Liver (tissue), 9 donors: ENCODE measurements around the gene MATN4. TPM values are rescaled to one million over a fixed set of nuclear protein-coding genes. Genes with fewer than 3 reads are reported as not detected.

Experiments used
- DNase-seq: peaks from one replicate; pipeline ENCODE4 v3.0.0-alpha.2; 2017; ENCODE audit warnings: low spot score
- H3K27ac ChIP-seq, 2 donors: one replicate each; pipeline ENCODE4 v1.7.0; 2013; ENCODE audit warnings: inconsistent platforms in 2 of 2, low read length in 2 of 2, control low read depth in 1 of 2, low read depth in 1 of 2, mild to moderate bottlenecking in 1 of 2
- H3K27me3 ChIP-seq, 4 donors: one replicate each; pipeline versions ENCODE4 v1.6.1 to v1.7.0; 2013; ENCODE audit warnings: low read length in 3 of 4, inconsistent platforms in 1 of 4, mild to moderate bottlenecking in 1 of 4, moderate library complexity in 1 of 4; ENCODE audit not compliant: control insufficient read depth in 4 of 4, insufficient read depth in 4 of 4
- H3K36me3 ChIP-seq, 4 donors: one replicate each; pipeline versions ENCODE4 v1.6.1 to v1.7.0; 2013; ENCODE audit warnings: low read length in 3 of 4, mild to moderate bottlenecking in 3 of 4, low read depth in 1 of 4, moderate library complexity in 1 of 4; ENCODE audit not compliant: control insufficient read depth in 4 of 4, insufficient read depth in 3 of 4
- H3K4me1 ChIP-seq, 4 donors: one replicate each; pipeline versions ENCODE4 v1.6.1 to v1.7.0; 2013; ENCODE audit warnings: low read length in 3 of 4, mild to moderate bottlenecking in 3 of 4, moderate library complexity in 1 of 4; ENCODE audit not compliant: control insufficient read depth in 4 of 4, insufficient read depth in 4 of 4
- H3K4me3 ChIP-seq, 3 donors: one replicate each; pipeline versions ENCODE4 v1.6.1 to v1.7.0; 2013; ENCODE audit warnings: low read length in 3 of 3, control low read depth in 1 of 3, low read depth in 1 of 3, mild to moderate bottlenecking in 1 of 3
- H3K9ac ChIP-seq, 2 donors: one replicate each; pipeline ENCODE4 v1.7.0; 2013; ENCODE audit warnings: low read length in 2 of 2, mild to moderate bottlenecking in 2 of 2, moderate library complexity in 2 of 2, control low read depth in 1 of 2, low read depth in 1 of 2
- H3K9me3 ChIP-seq, 4 donors: one replicate each; pipeline versions ENCODE4 v1.6.1 to v1.7.0; 2013; ENCODE audit warnings: low read length in 3 of 4; ENCODE audit not compliant: control insufficient read depth in 4 of 4
- CTCF ChIP-seq: fragments of 150-350 bp; IDR thresholded peaks from 2 replicates; pipeline ENCODE4 v1.5.1; 2017; ENCODE audit warnings: improper control_type of control experiment, low read depth, low read length; ENCODE audit not compliant: missing input control
- GABPA ChIP-seq, 2 donors: IDR thresholded peaks in 1 of 2; conservative IDR thresholded peaks in 1 of 2; 2 replicates each; pipeline ENCODE4 v1.6.1; 2016; ENCODE audit warnings: antibody characterized with exemption in 2 of 2, mild to moderate bottlenecking in 1 of 2, moderate library complexity in 1 of 2
- RXRA ChIP-seq, 2 donors: IDR thresholded peaks; 2 replicates each; pipeline ENCODE4 v1.6.1; 2017 to 2018; ENCODE audit warnings: antibody characterized with exemption in 2 of 2, mild to moderate bottlenecking in 1 of 2
- TAF1 ChIP-seq: conservative IDR thresholded peaks from 2 replicates; pipeline ENCODE4 v1.6.1; 2016; ENCODE audit warnings: antibody characterized with exemption, mild to moderate bottlenecking
- YY1 ChIP-seq: IDR thresholded peaks from 2 replicates; pipeline ENCODE4 v1.6.1; 2016; ENCODE audit warnings: antibody characterized with exemption, mild to moderate bottlenecking
- ZBTB33 ChIP-seq: IDR thresholded peaks from 2 replicates; pipeline ENCODE4 v1.6.1; 2016; ENCODE audit warnings: antibody characterized with exemption
- WGBS: extraction: QIAGEN DNeasy Blood & Tissue Kit; methylation state at CpG from one replicate; pipeline ENCODE4 v1.1.7; 2013; 5-methylcytosine and 5-hydroxymethylcytosine counted together
- polyA plus RNA-seq, 2 donors: library from polyadenylated mRNA; stranded (reverse) in 1 of 2; unstranded in 1 of 2; fragments of 200-250 nt in 1 of 2; fragments of >200 nt in 1 of 2; fragmentation: Nextera tagmentation in 1 of 2; extraction: Ambion mirVana in 1 of 2; gene quantifications; one replicate each; pipeline versions ENCODE4 v1.2.1 to v1.2.3, GENCODE V29; 2013 to 2015
- total RNA-seq, 2 donors: library from RNA; depleted of rRNA; stranded (reverse); fragments of >200 nt; gene quantifications; one replicate each; pipeline ENCODE4 v1.2.3, GENCODE V29; 2014
- TF ChIP-seq, protein P1 (sequence below): IDR thresholded peaks from 2 replicates; pipeline ENCODE4 v1.6.1; 2016; ENCODE audit warnings: antibody characterized with exemption, mild to moderate bottlenecking
- TF ChIP-seq, protein P2 (sequence below): IDR thresholded peaks from 2 replicates; pipeline ENCODE4 v1.6.1; 2016; ENCODE audit warnings: antibody characterized with exemption
- donor health status: healthy.
- donor health status: healthy.
- donor health status: healthy.
- donor health status: healthy.
- donor health status: healthy.

MATN4 gene
- total and polyA plus RNA-seq, 4 donors, result 0.05 TPM; not detected in 3

- TF ChIP-seq, protein P1, sequence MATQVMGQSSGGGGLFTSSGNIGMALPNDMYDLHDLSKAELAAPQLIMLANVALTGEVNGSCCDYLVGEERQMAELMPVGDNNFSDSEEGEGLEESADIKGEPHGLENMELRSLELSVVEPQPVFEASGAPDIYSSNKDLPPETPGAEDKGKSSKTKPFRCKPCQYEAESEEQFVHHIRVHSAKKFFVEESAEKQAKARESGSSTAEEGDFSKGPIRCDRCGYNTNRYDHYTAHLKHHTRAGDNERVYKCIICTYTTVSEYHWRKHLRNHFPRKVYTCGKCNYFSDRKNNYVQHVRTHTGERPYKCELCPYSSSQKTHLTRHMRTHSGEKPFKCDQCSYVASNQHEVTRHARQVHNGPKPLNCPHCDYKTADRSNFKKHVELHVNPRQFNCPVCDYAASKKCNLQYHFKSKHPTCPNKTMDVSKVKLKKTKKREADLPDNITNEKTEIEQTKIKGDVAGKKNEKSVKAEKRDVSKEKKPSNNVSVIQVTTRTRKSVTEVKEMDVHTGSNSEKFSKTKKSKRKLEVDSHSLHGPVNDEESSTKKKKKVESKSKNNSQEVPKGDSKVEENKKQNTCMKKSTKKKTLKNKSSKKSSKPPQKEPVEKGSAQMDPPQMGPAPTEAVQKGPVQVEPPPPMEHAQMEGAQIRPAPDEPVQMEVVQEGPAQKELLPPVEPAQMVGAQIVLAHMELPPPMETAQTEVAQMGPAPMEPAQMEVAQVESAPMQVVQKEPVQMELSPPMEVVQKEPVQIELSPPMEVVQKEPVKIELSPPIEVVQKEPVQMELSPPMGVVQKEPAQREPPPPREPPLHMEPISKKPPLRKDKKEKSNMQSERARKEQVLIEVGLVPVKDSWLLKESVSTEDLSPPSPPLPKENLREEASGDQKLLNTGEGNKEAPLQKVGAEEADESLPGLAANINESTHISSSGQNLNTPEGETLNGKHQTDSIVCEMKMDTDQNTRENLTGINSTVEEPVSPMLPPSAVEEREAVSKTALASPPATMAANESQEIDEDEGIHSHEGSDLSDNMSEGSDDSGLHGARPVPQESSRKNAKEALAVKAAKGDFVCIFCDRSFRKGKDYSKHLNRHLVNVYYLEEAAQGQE, result no peak
- no peak for TF ChIP-seq RXRA (IDR thresholded peaks at IDR 0.05)
Observed at GRCh38 chr20:45305262-45305661, 2.8 kb downstream of the MATN4 start (continued).

DNA sequence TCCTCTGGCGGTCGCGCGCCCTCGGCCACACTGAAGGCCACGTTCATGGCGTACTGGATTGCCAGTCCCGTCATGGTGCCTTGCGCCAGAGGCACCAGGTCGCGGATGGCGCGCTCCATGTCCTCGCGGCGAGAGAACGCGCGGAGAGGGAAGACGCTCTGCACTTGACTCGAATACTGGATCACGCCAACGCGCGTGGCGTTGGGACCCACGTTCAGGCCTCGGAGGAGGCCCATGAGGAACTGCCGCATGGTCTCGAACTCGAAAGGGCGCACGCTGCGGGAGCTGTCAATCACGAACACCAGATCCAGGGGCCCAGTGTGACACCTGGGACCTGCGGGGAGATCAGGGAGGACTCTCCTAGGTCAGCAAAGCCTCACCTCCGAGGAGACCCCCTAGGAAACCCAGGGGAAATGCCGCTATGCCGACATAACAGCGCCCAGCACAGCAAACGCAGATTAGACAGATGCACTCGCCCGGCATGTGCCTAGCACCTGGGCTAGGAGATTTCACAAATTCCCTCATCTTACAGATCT lies 3.6 kb downstream of the MATN4 start:
- H3K4me1 ChIP-seq, result peaks cover 0 to 4% (median 0%) of the 10 kb centered on the region in 4 donors
- H3K4me3 ChIP-seq, result no peak overlapping the region
- no peaks in the 10 kb centered on the region for H3K36me3 ChIP-seq
- 58% methylated on average over 43 of the region's 43 CpGs for WGBS
- no peak overlapping the region for H3K9ac ChIP-seq
- H3K27me3 ChIP-seq, result peaks cover 0 to 5% (median 3%) of the 10 kb centered on the region in 4 donors
- no peak for DNase-seq
- no peak for TF ChIP-seq ZBTB33
- no peaks in the 10 kb centered on the region for H3K9me3 ChIP-seq
- no peak overlapping the region for H3K27ac ChIP-seq

GRCh38 chr20:45303586-45304463 lies 4.3 kb downstream of the MATN4 start:
- Histone ChIP-seq H3K27ac (no peak overlapping the region), H3K27me3 (peaks cover 0 to 5% (median 3%) of the 10 kb centered on the region in 4 donors), H3K4me3 (no peak overlapping the region), H3K9me3 (no peaks in the 10 kb centered on the region), H3K36me3 (no peaks in the 10 kb centered on the region), H3K9ac (no peak overlapping the region), H3K4me1 (peaks cover 0 to 4% (median 0%) of the 10 kb centered on the region in 4 donors)
- DNase-seq, result no peak
- WGBS, result 39% methylated on average over 47 of the region's 47 CpGs
- TF ChIP-seq YY1, result no peak
- no peak for TF ChIP-seq TAF1
- no peak for TF ChIP-seq CTCF
- no peak for TF ChIP-seq GABPA (IDR thresholded peaks at IDR 0.05 in 1 of 2, conservative IDR thresholded peaks at IDR 0.05 in 1 of 2)
- TF ChIP-seq, protein P2, sequence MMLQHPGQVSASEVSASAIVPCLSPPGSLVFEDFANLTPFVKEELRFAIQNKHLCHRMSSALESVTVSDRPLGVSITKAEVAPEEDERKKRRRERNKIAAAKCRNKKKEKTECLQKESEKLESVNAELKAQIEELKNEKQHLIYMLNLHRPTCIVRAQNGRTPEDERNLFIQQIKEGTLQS, result no peak
- TF ChIP-seq ZBTB33, result no peak
